COLO668 (cell line): ENCODE measurements around the gene SMAD9.

Source experiments
- DNase-seq: peaks from one replicate; lab custom pipeline; 2025; ENCODE audit not compliant: unreplicated experiment; lab: John Stamatoyannopoulos, UW

The SMAD9 gene

DNA sequence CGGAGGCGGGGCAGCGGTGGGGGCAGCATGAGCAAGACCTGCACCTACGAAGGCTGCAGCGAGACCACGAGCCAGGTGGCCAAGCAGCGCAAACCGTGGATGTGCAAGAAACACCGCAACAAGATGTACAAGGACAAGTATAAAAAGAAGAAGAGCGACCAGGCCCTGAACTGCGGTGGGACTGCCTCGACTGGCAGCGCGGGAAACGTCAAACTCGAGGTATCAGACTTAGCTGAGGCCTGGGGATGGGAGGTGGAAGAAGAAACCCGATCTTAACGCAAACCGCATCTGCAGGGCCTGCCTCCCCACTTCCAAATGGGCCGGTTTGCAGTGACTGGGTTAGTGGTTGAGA lies 100.3 kb downstream of the SMAD9 start:
- peak; percentile 70 for DNase-seq

DNA sequence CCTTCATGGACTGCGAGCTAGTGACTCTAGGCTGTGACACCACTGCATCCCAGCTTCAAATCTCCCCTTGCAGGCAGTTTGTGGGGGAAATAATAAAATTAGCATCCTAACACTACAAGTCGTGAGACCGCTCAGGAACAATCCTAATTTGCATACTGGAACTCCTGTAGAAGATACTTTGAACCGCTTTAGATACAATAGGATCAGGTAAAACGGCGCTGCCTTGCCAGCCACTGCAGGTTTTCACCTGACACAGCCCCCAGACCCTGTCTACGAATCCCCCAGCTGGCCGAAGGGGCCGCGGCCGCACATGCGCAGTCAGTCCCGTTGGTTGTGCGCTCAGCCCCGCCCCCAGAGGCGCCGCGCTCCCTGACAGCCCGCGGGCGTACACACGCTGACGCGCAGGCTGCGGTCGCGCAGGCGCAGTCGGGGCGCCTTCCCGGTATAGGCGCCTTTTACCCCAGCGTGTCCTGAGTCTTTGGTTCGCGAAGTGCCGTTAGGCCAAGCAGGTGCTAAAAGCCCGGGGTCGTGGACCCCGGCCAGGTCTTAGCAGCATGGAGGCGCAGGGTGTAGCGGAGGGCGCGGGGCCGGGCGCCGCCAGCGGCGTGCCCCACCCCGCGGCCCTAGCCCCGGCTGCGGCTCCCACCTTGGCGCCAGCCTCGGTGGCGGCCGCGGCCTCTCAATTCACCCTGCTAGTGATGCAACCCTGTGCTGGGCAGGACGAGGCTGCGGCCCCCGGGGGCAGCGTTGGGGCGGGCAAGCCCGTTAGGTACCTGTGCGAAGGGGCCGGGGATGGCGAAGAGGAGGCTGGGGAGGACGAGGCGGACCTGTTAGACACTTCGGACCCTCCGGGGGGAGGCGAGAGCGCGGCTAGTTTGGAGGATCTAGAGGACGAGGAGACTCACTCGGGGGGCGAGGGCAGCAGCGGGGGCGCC lies 101.0 kb downstream of the SMAD9 start, which contains the start of gene RFXAP:
Gene RFXAP (plus strand): TSS at position 419 of the 935 bp plus-strand sequence. CDS start 136 bp downstream, at position 555.
- peak; percentile 99 for DNase-seq

DNA sequence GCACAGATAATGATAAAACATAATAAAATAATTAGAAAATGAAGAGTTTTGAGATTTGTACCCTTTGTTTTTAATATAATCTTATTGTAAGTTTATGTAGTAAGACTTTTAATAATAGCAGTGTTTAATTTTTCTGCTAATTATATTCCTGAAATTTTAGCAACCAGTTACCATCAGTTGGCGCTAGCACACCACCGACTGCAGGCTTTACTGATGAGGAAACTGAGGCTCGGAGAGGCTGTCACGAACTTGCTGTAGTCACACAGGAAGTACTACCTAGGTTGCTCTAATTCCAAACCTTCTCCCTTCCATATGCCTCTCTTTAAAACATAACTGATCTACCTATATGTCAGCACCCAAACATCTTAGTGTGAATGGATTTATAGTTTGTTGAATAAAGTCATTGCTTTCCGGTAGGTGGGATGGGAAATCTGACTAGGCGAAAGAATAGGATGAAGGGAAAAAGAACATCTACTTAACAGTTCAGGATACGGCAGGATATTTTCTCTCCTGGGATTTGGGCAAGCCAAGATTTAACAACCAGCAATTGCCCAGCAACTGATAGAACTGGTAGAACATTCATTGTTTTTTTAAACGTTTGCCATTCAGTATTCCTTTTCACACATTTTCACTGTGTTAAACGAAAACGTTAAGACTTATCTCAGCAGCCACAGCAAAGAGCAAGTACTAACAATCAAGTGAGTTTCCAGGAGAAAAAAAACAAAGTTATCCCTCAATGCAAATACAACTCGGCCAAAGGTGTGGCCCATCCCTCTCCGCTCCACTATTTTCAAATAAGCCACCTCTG lies 101.8 kb downstream of the SMAD9 start:
- no peak for DNase-seq

DNA sequence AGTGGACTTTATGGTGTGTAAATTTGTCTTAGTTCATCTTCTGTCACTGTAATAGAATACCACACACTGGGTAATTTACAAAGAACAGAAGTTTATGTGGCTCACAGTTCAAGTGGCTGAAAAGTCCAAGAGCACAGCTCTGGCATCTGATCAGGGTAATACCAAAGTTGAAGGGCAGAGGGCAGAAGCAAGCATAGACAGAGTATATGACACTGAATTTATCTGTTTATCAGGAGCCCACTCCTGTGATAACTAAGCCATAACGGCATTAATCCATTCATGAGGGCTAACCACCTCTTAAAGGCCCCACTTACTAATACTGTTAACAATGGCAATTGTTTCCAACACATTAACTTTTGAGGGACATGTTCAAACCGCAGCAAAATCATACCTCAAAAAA lies 105.0 kb downstream of the SMAD9 start:
- DNase-seq: peak; percentile 39

DNA sequence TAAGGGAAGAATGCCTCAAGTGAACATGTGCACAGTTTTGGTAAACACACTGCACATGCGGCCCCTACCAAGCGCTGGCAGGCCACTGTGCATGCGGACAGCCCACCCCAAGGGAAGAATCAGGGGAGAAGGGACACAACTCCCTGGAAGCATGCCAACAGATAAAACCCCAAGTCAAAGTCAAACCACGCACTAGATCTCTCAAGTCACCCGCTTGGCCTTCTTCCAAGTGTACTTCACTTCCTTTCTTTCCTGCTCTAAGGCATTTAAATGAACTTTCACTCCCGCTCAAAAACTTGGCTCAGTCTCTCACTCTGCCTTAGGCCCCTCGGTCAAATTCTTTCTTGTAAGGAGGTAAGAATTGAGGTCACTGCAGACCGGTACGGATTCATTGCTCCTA lies 105.6 kb downstream of the SMAD9 start:
- no peak for DNase-seq

DNA sequence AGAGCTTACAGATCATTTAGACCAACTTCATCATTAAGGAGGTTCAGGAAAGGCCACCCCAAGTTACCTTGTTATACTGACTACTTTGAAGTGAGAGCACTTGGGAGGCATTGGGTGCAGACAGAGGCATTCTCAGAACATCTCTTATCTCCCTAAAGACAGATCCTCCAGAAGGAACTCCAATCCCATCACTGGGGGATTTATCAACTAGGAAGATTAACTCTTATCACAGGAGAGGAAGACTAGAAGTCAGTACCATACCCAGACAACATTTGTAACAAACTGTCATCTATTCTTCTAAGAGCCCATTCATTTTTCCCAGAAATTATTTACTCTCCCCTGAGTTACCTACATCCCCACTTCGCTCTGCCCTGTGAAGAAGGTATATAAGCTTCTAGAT lies 106.8 kb downstream of the SMAD9 start:
- no peak for DNase-seq

DNA sequence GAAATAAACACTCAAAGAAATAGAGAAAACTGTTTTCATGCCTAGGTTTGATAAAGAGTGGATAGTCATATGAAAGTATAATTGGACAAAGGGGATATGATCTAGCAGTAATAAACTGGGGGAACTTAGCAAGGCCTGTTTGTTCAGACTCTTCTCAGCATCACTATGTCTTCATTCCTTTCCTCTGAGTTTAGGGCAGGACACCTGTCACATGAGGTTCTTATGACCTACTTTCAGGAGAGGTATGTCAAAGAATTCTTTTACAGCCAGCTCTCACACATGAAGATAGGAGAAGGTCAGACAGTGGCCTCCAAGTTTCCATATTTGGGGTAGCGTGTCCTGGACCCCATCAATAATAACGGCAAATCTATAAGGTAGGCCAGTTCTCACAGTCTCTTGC lies 112.4 kb downstream of the SMAD9 start:
- DNase-seq: no peak

DNA sequence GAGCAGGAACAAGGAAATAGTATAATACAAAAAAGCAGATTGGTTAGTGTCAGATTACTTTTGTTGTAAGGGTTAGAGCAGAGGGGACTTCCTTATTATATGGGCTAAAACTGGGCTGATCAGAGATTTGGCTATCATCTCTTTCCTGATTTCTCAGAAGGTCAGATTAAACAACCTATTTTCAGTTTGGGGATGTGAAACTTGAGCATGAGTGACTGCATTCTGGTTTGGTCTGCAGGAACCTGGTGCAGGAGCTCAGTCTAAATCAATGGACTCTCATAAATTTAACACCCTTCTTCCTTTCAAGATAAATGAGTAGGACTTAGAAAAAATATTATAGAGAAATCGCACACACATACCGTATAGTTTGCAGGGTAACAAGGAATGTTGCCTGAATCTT lies 113.9 kb downstream of the SMAD9 start:
- no peak for DNase-seq

DNA sequence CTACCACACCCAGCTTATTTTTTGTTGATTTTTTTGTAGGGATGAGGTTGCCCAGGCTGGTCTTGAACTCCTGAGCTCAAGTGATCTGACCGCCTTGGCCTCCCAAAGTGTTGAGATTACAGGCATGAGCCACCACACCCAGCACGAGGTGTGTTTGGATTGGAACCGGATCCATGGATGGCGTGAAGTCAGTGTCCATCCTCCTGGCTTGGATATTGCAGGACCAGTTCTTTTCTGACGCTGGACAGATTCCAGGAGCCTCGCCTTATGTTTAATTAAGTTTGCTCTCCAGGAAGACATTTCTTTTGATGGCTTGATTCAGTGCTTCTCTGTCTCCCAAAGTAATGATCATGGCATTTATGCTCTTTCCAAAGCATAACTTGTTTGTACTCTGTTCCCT lies 115.5 kb downstream of the SMAD9 start:
- DNase-seq: no peak

DNA sequence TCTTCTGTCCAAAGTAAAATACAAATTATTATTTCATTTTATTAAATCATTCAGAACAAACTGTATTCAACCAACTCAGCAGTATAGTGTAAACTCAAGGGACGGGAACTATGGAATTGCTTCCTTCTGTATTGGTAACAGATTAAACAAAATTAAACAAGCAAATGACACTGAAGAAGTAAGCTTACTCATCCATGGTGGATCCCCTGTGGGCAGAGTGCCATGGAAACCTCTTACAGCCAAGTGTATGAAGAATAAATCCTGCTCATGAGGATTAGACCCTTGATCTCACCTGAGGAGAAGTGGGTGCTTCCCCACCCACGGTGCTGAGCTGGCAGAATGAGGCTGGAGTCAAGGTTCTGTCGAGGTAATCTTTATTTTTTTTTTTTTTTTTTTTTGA lies 119.0 kb downstream of the SMAD9 start:
- peak; percentile 68 for DNase-seq

DNA sequence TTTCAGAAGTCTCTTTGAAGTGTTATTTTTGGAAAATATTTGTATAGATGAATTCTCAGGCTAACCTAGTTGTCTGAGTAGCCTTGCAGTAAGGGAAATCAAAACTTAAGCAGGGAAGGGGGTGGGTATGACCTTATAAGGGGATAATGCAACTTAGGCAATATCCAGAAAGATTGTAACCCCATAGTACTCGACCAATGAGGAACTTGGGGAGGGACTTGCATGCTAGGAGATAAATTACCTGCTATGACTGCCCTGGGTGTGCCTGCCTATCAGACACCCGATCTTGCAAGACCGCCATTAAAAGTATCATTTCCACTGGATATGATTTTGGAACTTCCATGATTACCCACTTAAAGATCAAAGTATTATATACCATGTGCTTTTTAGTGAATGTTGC lies 124.0 kb downstream of the SMAD9 start:
- no peak for DNase-seq

DNA sequence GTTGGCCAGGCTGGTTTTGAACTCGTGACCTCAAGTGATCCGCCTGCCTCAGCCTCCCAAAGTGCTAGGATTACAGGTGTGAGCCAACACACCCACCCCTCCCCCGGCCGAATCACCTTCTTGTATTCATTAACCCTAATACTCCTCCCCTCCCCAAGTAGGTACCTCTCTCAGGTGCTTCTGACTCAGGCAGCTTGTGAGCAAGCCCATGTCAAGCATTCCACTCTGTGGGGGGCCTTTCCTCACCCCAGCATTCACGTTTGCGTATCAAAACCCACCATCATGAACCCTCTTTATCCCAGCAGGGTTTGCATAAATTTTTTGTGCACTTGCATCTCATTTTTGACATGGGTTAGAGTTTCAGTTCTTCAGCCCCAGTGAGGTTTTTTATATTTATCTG lies 124.6 kb downstream of the SMAD9 start:
- no peak for DNase-seq
